HG02870 (cell line): ENCODE data around the gene CD80.
"Not testable (repeated sequence)": the region's sequence is repeated elsewhere in the genome, so short reads cannot be mapped to it uniquely, and the experiment has no call there.

Experiments used
- ATAC-seq: cut with Tn5 transposase; IDR thresholded peaks from one replicate; pipeline ENCODE4 v1.9.1; 2021; ENCODE audit warnings: mild to moderate bottlenecking, moderate library complexity; ENCODE audit not compliant: unreplicated experiment

The CD80 gene

GRCh38 chr3:119585208-119585607 is 25.8 kb upstream of the CD80 start:
- no peak for ATAC-seq

- ATAC-seq: peak; percentile 42
Observed at GRCh38 chr3:119582178-119582577, 22.8 kb upstream of the CD80 start.

GRCh38 chr3:119580067-119580760 is 20.8 kb upstream of the CD80 start:
- ATAC-seq: peak; percentile 63

GRCh38 chr3:119579366-119580066 is 20.1 kb upstream of the CD80 start, which contains the start of gene ADPRH:
ADPRH (plus strand) TSS chr3:119579492; CDS start chr3:119582170, 2,678 bp downstream.
- peak; percentile 61 for ATAC-seq

- ATAC-seq: no peak
Observed at GRCh38 chr3:119575507-119575906, 16.1 kb upstream of the CD80 start.

- no peak for ATAC-seq
Observed at GRCh38 chr3:119571688-119572087, 12.3 kb upstream of the CD80 start.

- no peak for ATAC-seq
Observed at GRCh38 chr3:119571230-119571629, 11.8 kb upstream of the CD80 start.

GRCh38 chr3:119570229-119570628 is 10.8 kb upstream of the CD80 start:
- no peak for ATAC-seq

GRCh38 chr3:119569156-119569555 is 9.7 kb upstream of the CD80 start:
- no peak for ATAC-seq

- ATAC-seq: not testable (repeated sequence)
Observed at GRCh38 chr3:119563334-119563733, 3.9 kb upstream of the CD80 start.

- peak; percentile 62 for ATAC-seq
Observed at GRCh38 chr3:119562307-119562961, 3.0 kb upstream of the CD80 start.

GRCh38 chr3:119560160-119560559 is 746 bp upstream of the CD80 start:
- no peak for ATAC-seq

- ATAC-seq: no peak
Observed at GRCh38 chr3:119558626-119559317, 642 bp downstream of the CD80 start.

- ATAC-seq: no peak
Observed at GRCh38 chr3:119557877-119558269, 1.5 kb downstream of the CD80 start.

- ATAC-seq: no peak
Observed at GRCh38 chr3:119557192-119557876, 2.1 kb downstream of the CD80 start.

GRCh38 chr3:119555929-119556328 is 3.5 kb downstream of the CD80 start:
- ATAC-seq: no peak

- no peak for ATAC-seq
Observed at GRCh38 chr3:119555309-119555735, 4.1 kb downstream of the CD80 start.

GRCh38 chr3:119553823-119554415 is 5.5 kb downstream of the CD80 start:
- ATAC-seq: no peak

- not testable (repeated sequence) for ATAC-seq
Observed at GRCh38 chr3:119552928-119553327, 6.5 kb downstream of the CD80 start.

GRCh38 chr3:119551598-119551997 is 7.8 kb downstream of the CD80 start:
- no peak for ATAC-seq
